ENCODE measurements around the gene ACOT2.

The ACOT2 gene

DNA sequence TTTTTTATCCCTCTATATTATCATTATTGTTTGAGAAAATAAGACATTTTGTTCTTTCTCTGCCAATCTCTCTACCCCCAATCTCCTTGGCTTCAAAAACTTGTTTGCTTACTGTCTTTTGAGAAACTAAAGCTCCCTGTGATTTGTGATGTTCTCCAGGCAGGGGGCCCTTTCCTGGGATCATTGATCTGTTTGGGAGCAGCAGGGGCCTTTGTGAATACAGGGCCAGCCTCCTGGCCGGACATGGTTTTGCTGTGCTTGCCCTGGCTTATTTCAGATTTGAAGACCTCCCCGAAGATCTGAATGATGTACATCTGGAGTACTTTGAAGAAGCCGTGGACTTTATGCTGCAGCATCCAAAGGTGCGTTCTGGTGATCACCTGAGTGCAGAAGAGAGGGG lies 47.8 kb downstream of the ACOT2 start:
- no peak for DNase-seq

DNA sequence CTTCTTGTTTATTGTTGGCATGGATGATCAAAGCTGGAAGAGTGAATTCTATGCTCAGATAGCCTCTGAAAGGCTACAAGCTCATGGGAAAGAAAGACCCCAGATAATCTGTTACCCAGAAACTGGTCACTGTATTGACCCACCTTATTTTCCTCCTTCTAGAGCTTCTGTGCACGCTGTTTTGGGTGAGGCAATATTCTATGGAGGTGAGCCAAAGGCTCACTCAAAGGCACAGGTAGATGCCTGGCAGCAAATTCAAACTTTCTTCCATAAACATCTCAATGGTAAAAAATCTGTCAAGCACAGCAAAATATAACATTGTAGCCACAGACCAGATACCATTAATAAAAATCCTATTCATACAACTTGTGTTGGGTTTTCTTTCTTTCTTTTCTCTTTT lies 50.5 kb downstream of the ACOT2 start:
- no peak for DNase-seq

- DNase-seq, result peak; percentile 10
These were observed 51.3 kb downstream of the ACOT2 start for GRCh38 chr14:73620268-73620667.

DNA sequence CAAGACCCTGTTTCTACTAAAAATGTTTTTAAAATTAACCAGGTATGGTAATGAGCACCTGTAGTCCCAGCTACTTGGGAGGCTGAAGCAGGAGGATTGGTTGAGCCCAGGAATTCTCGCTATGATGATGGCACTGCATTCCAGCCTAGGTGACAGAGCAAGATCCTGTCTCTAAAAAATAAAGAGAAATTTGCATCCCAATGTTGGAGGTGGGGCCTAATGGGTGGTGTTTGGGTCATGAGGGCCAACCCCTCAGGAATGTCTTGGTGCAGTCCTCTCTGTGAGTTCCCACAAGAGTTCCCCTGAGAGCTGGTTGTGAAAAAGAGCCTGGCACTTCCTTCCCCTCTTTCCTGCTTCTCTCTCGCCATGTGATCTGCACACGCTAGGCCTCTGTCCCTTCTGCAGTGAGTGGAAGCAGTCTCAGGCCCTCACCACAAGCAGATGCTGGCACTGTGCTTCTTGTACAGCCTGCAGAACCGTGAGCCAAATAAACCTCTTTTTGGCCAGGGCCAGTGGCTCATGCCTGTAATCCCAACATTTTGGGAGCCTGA lies 54.6 kb downstream of the ACOT2 start:
- DNase-seq, result peak; percentile 8
